Esophagus muscularis mucosa (tissue), 4 donors: Measurements from ENCODE around the gene HABP2.

ENCODE experiments used
- EP300 ChIP-seq: sonication (generic); formaldehyde crosslinking; IDR thresholded peaks from one replicate; pipeline ENCODE4 v1.6.1; 2017; ENCODE audit warnings: antibody characterized with exemption
- POLR2AphosphoS5 ChIP-seq, 2 donors: sonication (generic); formaldehyde crosslinking; IDR thresholded peaks; one replicate each; pipeline ENCODE4 v1.6.1; 2017; ENCODE audit warnings: antibody characterized with exemption in 2 of 2
- TF ChIP-seq, protein P1 (sequence below), 3 experiments: fragments of 200-600 bp in 2 of 3; fragments of 450-650 bp in 1 of 3; sonication (generic) in 2 of 3; IDR thresholded peaks; one replicate each; pipeline ENCODE4 v1.5.1; 2017 to 2019; ENCODE audit warnings: antibody characterized with exemption in 3 of 3, mild to moderate bottlenecking in 2 of 3, moderate library complexity in 1 of 3

DNA sequence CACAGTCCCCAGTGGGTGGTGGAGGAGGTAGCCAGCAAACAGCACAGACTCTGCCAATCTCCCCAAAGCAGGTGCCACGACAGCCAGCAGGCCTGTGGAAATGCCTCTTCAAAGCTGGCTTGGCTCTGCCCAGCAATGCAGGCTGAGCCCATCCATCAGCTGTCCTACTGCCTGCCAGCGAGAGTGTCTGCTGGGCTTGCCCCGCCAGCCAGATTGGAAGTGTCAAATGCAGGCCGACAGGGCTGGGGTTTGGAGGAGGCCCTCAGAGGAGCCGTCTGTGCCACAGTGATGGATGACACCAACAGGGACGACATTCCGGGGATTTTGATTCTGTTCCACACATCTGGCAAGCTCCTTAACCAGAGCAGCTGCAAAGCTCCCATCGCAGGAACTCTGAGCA, 16.7 kb downstream of the HABP2 start:
- TF ChIP-seq, protein P1, sequence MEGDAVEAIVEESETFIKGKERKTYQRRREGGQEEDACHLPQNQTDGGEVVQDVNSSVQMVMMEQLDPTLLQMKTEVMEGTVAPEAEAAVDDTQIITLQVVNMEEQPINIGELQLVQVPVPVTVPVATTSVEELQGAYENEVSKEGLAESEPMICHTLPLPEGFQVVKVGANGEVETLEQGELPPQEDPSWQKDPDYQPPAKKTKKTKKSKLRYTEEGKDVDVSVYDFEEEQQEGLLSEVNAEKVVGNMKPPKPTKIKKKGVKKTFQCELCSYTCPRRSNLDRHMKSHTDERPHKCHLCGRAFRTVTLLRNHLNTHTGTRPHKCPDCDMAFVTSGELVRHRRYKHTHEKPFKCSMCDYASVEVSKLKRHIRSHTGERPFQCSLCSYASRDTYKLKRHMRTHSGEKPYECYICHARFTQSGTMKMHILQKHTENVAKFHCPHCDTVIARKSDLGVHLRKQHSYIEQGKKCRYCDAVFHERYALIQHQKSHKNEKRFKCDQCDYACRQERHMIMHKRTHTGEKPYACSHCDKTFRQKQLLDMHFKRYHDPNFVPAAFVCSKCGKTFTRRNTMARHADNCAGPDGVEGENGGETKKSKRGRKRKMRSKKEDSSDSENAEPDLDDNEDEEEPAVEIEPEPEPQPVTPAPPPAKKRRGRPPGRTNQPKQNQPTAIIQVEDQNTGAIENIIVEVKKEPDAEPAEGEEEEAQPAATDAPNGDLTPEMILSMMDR (IDR thresholded peaks at IDR 0.05): no peak
- TF ChIP-seq POLR2AphosphoS5 (IDR thresholded peaks at IDR 0.05) (no peak), EP300 (no peak)
